ENCODE data around the gene LEMD2.

GRCh38 chr6:33744001-33744848 lies 44.7 kb downstream of the LEMD2 start:
- TF ChIP-seq CTCF (IDR thresholded peaks at IDR 0.05) (peak; percentile 86 to 98 (median 88)), POLR2A (IDR thresholded peaks at IDR 0.05) (no peak), POLR2AphosphoS5 (IDR thresholded peaks at IDR 0.05) (peak in 1 of 3 donors; percentile 57)
